Colonic mucosa (tissue), 4 donors: Measurements from ENCODE around the gene C17orf67. TPM values are rescaled to one million over a fixed set of nuclear protein-coding genes. Genes with fewer than 3 reads are reported as not detected.

ENCODE experiments used
- DNase-seq: peaks from one replicate; pipeline ENCODE4 v3.0.0-alpha.2; 2020
- H3K27ac ChIP-seq: fragments of 200-600 bp; one replicate; pipeline ENCODE4 v1.8.0; 2021
- H3K27me3 ChIP-seq: fragments of 200-600 bp; one replicate; pipeline ENCODE4 v1.8.0; 2021
- H3K36me3 ChIP-seq: fragments of 200-600 bp; one replicate; pipeline ENCODE4 v1.8.0; 2021
- H3K4me1 ChIP-seq: fragments of 200-600 bp; one replicate; pipeline ENCODE4 v1.8.0; 2021; ENCODE audit warnings: mild to moderate bottlenecking
- H3K4me3 ChIP-seq: fragments of 200-600 bp; one replicate; pipeline ENCODE4 v1.8.0; 2021
- H3K9ac ChIP-seq, 2 donors: one replicate each; pipeline ENCODE4 v1.7.0; 2013; ENCODE audit warnings: control low read depth in 2 of 2, low read depth in 2 of 2, low read length in 2 of 2
- H3K9me3 ChIP-seq: fragments of 200-600 bp; one replicate; pipeline ENCODE4 v1.8.0; 2021
- CTCF ChIP-seq: fragments of 200-600 bp; IDR thresholded peaks from one replicate; pipeline ENCODE4 v1.8.0; 2022; ENCODE audit warnings: antibody characterized with exemption, mild to moderate bottlenecking
- intact Hi-C: fragments of 100-400 bp; cut with DNase I; formaldehyde crosslinking; loops from one replicate; pipeline ENCODE4 v1.14.1; 2022
- total RNA-seq, 2 donors: library from RNA; stranded (reverse); fragmentation: NEBNext Ultra II Directional in 1 of 2; extraction: Animal tissue kit (Norgen Biotek cat#: 25700) in 1 of 2; gene quantifications; one replicate each; pipeline ENCODE4 v1.2.1, GENCODE V29; 2021
- donor health status: healthy.
- donor health status: DM: no; HTN: no; CAD: no.
- donor health status: DM: no; HTN: no; CAD: no.

C17orf67 gene
- total RNA-seq, 2 donors from 2014 or later = 1.4 to 1.7 TPM

- no peaks in the 10 kb centered on the region for H3K4me1 ChIP-seq
- H3K36me3 ChIP-seq = no peaks in the 10 kb centered on the region
- intact Hi-C loops = no loop called here
- no peak overlapping the region for H3K9ac ChIP-seq
- H3K4me3 ChIP-seq = no peak overlapping the region
- H3K27ac ChIP-seq = no peak overlapping the region
- no peak for DNase-seq
- no peaks in the 10 kb centered on the region for H3K9me3 ChIP-seq
- no peaks in the 10 kb centered on the region for H3K27me3 ChIP-seq
- no peak for TF ChIP-seq CTCF
Observed at GRCh38 chr17:56808503-56808902, 25.2 kb downstream of the C17orf67 start.

- Histone ChIP-seq H3K36me3 (no peaks in the 10 kb centered on the region), H3K4me1 (no peaks in the 10 kb centered on the region), H3K27me3 (no peaks in the 10 kb centered on the region), H3K27ac (no peak overlapping the region), H3K9ac (no peak overlapping the region), H3K4me3 (no peak overlapping the region), H3K9me3 (no peaks in the 10 kb centered on the region)
- DNase-seq = no peak
- intact Hi-C loops = no loop called here
- TF ChIP-seq CTCF = no peak
Observed at GRCh38 chr17:56807723-56808122, 26.0 kb downstream of the C17orf67 start.

GRCh38 chr17:56806949-56807348, 26.8 kb downstream of the C17orf67 start:
- H3K4me1 ChIP-seq = no peaks in the 10 kb centered on the region
- no peaks in the 10 kb centered on the region for H3K36me3 ChIP-seq
- DNase-seq = no peak
- H3K9ac ChIP-seq = no peak overlapping the region
- no peaks in the 10 kb centered on the region for H3K9me3 ChIP-seq
- TF ChIP-seq CTCF = no peak
- intact Hi-C loops = no loop called here
- H3K27me3 ChIP-seq = no peaks in the 10 kb centered on the region
- no peak overlapping the region for H3K4me3 ChIP-seq
- H3K27ac ChIP-seq = no peak overlapping the region

- H3K9me3 ChIP-seq = no peaks in the 10 kb centered on the region
- no peak for DNase-seq
- no peak overlapping the region for H3K9ac ChIP-seq
- H3K36me3 ChIP-seq = no peaks in the 10 kb centered on the region
- intact Hi-C loops = no loop called here
- H3K4me1 ChIP-seq = no peaks in the 10 kb centered on the region
- no peak overlapping the region for H3K4me3 ChIP-seq
- H3K27me3 ChIP-seq = no peaks in the 10 kb centered on the region
- no peak overlapping the region for H3K27ac ChIP-seq
- no peak for TF ChIP-seq CTCF
Observed at GRCh38 chr17:56804454-56804853, 29.3 kb downstream of the C17orf67 start.

- Histone ChIP-seq H3K4me3 (no peak overlapping the region), H3K4me1 (no peaks in the 10 kb centered on the region), H3K36me3 (no peaks in the 10 kb centered on the region), H3K9ac (no peak overlapping the region), H3K27me3 (no peaks in the 10 kb centered on the region), H3K9me3 (no peaks in the 10 kb centered on the region), H3K27ac (no peak overlapping the region)
- intact Hi-C loops = no loop called here
- no peak for DNase-seq
- no peak for TF ChIP-seq CTCF
Observed at GRCh38 chr17:56803071-56803470, 30.6 kb downstream of the C17orf67 start.
